ENCODE data around the gene KRT9.
"Not testable (repeated sequence)": the region's sequence is repeated elsewhere in the genome, so short reads cannot be mapped to it uniquely, and the experiment has no call there.

Gene KRT9

DNA sequence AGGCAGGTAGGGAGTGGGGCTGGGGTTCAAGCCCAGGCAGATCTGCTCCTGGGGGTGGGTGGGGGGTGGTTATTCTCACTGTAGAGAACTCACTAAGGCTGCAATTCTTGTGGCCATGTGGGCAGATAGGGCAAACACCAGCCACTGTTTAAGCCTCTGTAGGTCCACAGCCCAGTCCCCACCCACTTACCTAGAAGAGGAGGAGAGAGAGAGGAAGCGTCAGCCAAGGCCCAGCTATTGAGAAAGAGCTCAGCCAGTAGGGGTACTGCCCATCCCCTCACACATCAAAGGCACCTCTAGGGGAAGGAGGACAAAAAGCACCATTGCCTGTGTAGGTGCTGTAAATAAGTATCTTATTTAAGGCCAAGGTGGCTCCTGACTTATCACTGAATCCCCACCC, 27.8 kb upstream of the KRT9 start:
- no peak for DNase-seq

DNA sequence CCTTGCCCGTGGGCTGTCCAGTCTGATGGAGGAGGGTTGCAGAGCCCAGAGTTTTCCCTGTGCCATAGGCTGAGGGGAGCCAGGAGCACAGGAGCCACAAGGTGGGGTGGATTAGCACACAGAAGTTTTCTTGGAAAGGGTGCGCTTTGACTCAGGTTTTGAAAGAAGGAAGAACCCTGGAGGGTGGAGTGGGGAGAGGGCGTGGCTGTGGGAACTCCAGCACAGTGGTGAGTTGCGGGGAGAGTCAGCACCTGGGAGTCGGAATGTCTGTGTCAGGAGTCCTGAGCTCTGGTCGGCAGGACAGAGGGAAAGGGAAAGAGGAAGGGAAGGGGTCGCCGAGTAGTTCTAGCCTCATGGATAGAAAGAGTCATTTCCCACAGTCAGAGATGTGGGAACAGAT, 23.7 kb upstream of the KRT9 start:
- no peak for DNase-seq

DNA sequence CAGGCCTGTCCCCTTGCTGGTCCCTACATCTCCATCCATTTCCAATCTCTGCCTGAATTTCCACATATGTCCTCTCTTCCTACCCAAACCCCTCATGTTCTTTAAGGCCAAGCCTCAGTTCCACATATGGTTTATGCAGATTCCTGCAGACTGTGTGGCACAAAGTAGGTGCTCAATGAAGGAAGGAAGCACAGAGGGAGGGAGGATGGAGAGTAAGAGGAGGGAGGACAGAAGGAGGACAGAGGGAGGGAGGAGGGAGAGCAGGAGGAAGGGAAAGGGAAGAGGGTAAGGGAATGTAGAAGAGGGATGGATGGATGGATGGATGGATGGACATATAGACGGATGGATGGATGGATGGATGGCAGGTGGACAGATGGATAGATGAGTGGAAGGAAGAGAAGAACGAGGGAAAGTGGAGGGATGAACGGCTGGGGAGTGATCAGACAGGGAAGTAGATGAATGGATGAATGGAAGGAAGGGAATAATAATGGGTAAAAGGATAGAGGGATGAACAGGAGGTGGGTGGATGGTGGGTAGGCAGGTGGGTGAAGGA, 22.6 kb upstream of the KRT9 start:
- DNase-seq, result no peak

DNA sequence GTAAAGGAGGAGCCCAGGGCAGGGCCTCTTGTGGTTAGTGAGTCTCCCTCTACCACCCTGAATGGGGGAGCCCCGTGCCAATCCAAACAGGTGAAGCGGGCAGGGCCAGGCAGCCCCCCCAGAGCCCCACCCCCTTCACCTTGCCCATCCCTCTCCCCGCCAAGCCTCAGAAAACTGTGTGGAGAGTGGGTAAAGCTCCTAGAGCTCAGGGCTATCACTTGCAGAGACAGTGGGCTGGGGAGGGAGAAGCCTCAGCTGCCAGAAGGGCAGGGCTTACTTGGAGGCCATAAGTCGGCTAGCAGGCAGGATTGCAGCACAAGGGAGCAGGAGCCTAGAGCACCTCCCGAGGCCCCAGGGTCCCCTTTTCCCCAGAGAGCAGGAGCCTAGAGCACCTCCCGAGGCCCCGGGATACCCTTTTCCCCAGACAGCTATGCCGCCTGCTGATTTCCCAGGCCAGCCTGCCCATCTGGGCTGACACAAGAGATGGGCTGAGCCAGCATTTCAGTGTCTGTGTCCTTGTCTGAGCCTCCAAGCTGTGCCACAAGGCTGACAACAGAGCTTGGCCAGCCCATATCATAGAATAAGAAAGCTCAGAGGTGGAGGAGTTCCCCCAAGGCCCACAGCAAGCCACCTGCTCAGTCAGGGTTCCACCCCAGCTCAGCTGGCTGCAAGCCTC, 21.6 kb upstream of the KRT9 start:
- no peak for DNase-seq

DNA sequence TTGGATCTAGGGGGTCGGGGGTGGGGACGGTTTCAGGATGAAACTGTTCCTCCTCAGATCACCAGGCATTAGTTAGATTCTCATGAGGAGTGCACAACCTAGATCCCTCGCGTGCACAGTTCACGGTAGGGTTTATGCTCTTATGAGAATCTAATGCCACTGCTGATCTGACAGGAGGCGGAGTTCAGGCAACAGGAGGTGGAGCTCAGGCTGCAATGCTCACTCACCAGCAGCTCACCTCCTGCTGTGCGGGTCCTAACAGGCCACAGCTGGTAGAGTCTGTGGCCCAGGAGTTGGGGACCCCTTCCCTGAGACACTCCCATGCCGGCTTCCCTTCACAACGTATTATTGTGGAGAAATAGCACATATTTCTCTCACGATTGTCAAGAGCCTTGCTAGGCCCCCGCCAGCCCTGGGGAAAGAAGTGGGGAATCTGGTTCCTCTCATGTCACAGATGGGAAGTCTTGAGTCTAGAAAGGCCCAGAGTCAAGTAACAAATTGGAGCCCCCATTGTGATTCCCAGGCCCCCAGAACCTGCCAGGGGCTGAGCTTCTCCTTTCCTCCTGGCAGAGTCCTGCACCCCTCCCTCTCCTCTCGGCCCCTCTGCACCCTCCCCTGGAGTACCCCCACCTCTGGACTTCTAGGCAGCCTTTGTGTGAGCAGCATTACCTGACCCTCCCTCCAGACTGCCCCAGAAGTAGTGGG, 20.9 kb upstream of the KRT9 start:
- no peak for DNase-seq

DNA sequence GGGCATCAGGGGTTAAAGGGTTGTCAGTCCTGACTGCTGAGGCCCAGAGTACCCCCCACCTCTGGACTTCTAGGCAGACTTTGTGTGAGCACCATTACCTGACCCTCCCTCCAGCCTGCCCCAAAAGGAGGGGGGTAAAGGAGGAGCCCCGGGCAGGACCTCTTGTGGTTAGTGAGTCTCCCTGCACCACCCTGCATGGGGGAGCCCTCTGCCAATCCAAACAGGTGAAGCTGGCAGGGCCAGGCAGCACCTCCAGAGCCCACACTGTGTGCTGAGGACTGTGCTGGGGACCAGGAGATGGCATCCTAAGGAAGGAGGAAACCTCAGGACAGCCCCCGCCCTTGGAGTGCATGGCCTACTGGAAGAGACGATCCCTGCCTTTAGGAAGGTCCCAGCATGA, 17.4 kb upstream of the KRT9 start:
- DNase-seq, result no peak

DNA sequence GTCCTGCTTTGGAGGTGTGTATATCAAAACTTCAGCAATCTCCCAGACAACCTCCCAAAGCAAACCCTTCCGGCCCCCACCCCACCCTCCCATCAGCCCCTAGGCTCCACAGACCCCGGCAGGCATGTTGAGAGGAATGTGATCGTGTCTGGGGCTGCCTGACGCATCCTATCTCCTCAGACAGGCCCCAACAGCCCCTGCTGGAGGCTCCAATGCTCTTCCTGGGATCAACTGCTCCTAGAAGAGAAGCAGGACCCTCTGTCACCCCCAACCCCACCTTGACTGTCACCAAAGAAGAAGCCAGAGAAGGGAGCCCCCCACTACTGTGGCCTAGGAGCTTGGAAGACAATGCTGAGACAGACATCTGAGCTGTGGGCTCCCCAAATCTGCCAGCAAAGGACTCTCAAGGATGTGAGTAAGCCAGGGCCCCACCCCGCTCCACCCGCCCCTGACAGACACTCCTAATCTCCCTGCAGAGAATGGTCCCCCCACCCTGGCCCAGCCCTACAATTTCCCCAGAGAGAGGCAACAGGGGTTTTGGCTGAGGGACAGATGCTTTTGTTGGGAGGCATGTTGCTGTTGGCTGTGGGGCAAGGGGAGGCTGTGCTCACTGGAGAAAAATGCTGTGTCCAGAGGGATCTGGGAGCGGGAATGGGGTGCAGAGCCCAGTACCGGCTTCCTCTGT, 16.4 kb upstream of the KRT9 start:
- DNase-seq, result no peak

DNA sequence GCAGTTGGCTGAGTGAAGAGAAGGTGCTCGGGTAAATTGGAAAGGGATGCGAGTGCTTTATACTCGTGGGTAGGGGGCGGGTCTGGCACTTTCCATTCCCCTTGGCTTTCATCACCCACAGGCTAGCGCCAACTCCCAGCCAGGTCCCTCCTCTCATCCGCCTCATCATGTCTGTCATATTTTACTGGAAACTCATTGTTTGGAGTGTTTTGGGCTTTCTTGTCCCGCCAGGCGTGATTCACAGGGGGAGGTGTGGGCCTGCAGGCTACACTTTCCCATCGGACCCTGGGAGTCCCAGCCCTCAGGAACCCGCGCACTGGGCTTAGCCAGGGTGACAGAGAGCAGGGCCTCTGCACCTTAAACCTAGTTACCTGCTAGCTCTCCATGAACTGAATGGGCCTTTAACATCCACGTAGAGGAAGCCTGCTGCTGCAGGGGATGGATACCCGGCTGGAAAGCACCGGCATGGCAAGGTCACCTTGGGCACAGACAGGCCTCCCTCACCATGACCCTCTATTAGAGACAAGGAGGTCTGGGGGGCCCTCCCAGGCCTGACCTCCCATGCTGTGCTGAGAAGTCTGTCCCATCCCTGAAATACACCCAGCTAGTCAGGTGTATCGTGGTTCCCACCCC, 15.1 kb upstream of the KRT9 start, which contains the start of gene KRT14:
Gene KRT14, minus strand, starts transcription at position 33 of the 633 bp plus-strand sequence. CDS start 61 bp downstream, outside the sequence.
- DNase-seq, result no peak

DNA sequence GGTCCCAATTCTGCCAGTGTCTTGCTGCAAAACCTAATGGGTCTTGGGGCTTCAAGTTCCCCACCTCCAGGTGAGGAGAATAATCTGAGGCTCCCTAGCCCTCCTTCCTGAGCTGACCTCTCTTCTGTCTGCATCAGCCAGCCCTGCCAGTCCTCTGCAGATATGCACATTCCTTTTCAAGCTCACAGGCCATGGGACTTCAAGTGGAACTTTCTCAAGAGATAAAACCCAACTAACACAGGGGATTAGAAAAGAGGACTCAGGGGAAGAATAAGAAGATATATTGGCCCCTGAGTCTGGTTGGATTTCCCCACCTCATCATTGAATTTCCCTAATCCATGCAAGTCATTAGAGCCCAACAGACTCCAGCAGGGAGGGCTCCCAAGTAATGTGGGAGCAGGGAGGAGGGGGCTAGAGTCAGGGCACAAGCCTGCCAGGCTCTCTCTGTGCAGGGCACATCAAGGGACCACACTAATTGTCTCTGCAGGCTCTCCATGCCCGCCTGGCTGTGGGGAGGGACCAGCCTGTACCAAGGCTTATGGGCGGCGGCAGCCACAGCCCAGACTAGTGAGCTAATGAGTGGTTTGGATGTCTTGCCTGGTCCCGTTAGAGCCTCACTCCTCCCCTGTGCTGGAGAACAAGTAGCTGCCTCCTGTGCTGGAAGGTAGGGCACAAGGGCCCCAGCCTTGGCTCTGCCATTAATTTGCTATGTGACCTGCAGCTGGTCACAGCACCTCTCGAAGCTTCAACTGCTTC, 13.6 kb upstream of the KRT9 start:
- no peak for DNase-seq

DNA sequence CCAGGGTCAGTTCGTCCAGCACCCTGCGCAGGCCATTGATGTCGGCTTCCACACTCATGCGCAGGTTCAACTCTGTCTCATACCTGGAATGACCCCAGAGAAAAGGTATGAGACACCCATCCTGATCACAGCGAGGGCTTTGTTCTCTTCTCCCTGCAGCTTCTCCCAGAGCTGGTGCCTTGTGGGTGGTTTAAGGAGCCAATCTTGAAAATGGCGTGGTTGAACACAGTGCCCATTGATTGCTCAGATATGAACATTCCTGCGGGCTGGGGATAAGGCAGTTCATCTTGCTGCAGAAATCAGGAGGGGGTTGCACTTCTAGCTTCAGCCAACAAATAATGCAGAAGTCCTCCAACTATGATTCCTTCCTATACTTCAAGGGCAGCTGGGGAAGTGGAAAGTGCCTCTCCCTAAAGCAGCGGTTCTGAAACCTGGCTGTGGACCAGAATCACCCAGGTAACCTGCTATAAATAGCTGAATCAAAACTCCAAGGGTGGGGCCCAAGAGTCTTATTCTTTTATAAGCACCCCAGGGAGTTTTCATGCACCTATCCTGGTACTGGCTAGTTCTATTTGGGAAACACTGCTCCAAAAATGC, 12.6 kb upstream of the KRT9 start:
- not testable (repeated sequence) for DNase-seq

DNA sequence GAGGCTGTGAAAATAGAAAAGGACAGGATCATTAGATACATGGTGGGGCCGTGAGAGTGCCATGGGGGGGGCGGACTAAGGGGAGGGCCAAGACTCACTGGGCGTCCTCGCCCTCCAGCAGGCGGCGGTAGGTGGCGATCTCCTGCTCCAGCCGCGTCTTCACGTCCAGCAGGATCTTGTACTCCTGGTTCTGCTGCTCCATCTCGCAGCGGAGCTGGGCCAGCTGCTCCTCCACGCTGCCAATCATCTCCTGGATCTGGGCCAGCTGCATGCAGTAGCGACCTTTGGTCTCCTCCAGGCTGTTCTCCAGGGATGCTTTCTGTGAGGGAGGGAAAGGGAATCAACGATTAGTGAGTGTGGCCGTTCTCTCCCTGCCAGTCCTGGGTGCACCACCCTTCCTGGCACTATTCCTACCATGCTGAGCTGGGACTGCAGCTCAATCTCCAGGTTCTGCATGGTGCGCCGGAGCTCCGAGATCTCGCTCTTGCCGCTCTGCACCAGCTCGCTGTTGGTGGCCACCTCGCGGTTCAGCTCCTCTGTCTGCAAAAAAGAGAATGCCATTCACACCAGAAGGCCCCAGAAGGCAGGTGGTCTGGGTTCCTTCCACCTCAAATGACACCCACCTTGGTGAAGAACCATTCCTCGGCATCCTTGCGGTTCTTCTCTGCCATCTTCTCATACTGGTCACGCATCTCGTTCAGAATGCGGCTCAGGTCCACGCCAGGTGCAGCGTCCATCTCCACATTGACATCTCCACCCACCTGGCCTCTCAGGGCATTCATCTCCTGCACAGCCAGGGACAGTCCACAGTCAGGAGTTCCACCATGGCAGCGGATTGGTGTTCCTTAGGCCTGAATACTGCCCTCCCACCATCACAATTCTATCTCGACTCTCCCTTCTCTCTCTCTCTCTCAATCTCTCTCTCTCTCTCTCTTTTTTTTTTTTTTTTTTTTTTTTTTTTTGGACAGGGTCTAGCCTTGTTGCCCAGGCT, 11.6 kb upstream of the KRT9 start:
- peak in 1 of 2 experiments; percentile 6 for DNase-seq

DNA sequence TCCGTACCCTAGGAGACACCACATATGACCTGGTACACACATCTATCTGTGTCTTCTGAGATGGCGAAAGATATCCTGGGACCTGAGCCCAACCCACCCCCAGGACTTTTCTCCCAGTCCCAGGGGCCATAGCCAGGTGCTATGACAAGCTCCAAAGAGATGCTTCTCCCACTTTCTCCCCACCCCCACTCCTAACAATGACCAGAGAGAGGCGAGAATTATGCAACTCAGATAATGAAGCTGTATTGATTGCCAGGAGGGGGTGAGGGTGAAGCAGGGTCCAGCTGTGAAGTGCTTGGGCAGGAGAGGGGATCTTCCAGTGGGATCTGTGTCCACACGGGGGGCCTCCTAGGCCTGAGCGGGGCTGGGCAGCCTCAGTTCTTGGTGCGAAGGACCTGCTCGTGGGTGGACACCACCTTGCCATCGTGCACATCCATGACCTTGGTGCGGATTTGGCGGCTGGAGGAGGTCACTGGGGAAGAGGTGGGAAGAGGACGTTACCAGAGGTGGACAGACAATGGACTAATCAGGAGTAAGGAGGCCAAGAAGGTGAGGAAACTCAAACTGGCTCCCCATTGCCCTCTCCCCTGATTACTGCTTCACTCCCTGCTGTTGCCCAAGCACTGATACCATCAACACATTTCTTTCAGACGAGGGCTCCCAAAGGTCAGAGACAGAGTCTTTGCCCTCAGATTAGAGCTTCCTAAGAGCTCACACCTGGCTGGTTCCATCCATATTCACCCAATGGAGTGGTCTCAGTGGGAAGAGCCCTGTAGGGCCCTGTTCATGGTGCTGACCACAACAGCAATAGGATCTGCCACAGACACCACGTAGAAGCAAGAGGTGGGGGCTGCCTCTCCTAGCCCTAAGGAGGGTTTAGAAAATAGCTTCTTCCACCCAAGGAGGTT, 10.5 kb upstream of the KRT9 start:
- DNase-seq, result not testable (repeated sequence)

DNA sequence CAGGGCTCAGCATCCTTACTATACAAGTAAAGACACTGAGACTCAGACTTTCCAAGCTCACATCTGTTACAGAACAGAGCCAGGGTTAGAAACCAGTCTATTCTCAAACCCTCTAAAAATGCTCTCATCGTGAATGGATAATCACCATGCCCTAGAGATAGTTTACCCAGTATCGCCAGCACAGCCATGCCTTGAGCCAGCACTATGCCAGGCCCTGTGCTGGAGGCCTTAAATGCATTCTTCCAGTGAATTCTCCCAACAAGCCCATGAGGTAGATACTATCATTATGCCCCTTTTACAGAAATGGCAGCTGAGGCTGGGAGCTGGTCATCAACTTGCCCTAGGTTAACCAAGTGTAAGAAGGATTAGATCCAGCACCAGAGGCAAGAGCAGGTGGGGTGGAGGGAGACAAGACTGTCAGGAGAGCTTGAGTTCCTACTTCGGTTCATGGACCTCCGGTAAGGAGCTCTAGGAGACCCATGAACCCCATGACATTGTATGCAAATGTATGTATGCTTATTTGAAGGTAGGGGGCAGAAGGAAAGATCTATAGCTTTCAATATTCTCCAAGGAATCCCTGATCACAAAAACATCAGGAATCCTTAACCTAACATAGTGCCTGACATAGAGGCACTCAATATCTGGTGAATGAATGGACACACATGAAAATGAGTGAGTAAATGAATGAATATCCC, 9.7 kb upstream of the KRT9 start:
- DNase-seq, result no peak

DNA sequence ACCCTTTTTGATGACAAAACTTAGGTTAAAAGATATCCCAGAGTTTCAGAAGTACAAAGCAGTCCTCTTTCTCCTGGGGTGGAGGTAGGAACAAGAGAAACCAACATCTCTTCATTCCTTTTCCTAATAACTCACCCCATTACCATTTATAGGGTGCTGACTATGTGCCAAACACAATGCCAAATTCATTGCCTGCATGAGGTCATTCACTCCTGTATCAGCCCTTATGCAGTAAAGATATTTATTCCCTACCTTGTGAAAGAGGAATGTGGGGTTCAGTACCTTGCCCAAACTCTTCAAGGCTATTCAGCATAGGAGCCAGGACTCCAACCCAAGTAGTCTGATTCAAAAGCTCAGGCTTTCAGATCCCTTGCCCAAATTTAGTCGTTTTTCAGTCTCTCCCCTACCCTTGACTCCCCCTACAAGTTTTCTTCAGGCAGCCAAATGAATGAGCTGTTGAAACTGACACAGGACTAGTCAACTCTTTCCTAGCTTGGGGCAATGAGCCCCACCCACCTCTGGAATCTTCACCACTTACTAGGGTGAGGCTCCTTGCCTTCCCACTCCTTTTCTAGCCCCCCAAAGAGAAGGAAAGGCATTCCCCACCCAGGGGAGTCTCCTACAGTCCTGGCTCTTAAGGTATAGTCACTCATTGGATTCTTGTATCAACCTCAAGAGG, 9.0 kb upstream of the KRT9 start:
- DNase-seq, result no peak

DNA sequence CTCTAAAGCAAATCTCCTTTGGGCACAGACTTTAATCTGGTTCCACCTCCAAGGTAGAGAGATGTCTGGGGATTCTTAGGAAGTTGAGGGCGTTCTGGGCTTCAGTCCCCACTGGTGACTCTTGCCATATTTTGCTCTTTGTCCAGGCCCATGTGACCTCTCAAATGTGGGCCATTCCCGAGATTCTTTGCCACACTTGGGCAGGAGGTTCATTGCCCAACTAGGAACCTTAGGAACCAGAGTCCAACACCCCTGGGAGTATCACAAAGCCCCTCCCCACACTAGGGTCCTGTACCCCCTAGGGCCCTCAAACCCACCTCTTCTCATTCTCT, 8.4 kb upstream of the KRT9 start:
- DNase-seq, result no peak

DNA sequence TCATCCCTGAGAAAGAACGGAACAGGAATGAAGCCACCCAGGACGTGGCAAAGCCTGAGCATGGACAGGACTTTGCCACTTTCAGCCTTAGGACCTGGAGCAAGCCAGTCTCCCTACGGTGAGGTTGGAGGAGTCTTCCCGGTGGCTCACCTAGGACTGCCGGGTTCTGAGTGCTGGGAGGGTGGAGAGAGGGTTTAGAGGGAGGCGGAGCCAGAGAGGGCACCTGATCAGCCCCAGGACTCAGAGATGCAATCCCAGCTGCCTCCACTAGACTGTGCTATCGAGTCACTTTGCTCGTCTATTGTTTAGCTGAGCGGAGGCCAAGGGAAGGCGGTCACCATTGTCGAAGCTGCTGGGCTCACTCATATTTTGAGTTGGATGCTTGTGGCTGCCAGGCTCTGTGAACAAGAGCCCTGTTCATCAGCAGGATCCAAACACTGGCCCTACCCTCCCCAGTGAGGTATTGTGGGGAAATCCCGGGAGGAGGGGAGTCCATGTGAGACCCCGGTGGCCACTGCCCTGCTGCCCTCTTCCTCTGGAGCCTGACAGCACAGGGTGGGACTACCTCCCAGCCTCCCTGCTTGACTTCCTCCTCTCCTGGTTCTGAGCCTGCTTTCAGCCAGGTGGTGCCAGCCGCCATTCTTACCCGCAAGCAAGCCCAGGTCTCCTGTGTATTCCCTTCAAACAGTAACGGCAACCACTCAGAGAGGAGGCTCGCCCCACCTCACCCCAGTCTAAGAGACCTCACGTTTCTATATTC, 7.8 kb upstream of the KRT9 start:
- peak; percentile 18 to 55 for DNase-seq

DNA sequence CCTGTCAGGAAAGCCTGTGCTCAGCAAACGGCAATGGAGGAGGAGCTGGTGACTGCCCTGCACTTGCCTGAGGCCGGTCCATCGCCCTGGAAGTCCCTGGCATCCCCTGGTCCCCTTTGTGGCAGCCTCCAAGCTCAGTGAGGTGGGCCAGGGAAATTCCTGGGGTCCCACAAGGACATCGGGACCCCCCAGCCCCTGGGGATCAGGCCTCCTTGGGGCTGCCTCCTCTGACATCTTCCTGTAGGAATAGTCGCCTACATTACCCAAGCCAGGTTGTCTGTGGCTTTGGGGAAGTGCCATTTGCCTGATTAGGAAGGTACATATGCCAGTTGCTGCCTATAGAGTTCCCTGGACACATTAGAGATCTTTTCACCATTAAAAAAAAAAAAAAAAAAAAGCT, 7.1 kb upstream of the KRT9 start:
- DNase-seq, result no peak

DNA sequence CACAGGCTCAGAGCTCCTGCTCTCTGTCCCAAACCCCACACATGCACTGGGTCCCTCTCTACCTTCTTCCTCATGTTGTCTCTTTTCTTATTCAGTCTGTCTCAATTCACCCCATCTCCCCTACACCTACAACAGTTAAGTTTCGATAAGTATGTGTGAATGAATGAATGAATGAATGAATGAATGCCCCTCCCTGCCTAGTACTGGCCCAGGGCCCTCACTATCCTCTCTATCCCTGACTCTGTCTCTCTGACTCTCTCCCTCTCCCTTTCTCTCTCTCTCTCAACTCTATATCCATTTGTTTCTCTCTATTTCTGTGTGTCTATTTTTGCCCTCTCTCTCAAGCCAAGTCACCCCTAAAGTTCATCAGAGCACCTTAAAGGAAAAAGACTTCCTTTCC, 6.7 kb upstream of the KRT9 start:
- DNase-seq, result no peak

Data from NCI-H446 (cell line).